Measurements from ENCODE around the gene SPTAN1. TPM values are rescaled to one million over a fixed set of nuclear protein-coding genes. Genes with fewer than 3 reads are reported as not detected.

The SPTAN1 gene
- 89.6 and 124 TPM in 2 replicates for total RNA-seq

DNA sequence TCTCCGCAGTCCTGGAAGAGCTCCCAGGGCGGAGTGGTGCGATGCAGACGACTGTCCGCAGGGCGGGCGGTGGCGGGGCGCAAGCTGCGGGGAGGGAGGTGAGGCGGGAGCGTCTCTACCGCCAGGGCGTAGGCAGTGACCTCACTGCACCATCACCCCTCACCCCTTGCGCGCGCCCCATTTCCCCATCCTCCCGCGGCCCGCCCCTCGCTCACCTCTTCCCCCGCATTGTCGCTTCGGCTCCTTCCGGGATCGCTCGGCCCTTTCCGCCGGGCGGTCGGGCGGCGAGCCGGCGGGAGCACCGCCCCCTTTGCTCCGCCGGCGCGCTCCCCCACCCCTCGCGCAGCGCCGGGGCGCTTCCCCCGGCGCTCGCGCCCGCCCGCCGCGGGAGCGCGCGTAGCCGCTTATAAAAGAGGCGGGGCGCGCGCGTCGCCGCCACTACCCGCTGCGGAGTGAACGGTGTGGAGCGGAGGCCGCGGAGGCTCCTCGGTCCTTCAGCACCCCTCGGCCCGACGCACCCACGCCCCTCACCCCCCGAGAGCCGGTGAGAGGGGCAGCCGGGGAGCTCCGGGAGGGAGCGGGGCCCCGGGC is at the start of gene SPTAN1:
TSS of gene SPTAN1 (plus strand) at position 435 of the 591 bp plus-strand sequence. CDS start 14,154 bp downstream, outside the sequence.

DNA sequence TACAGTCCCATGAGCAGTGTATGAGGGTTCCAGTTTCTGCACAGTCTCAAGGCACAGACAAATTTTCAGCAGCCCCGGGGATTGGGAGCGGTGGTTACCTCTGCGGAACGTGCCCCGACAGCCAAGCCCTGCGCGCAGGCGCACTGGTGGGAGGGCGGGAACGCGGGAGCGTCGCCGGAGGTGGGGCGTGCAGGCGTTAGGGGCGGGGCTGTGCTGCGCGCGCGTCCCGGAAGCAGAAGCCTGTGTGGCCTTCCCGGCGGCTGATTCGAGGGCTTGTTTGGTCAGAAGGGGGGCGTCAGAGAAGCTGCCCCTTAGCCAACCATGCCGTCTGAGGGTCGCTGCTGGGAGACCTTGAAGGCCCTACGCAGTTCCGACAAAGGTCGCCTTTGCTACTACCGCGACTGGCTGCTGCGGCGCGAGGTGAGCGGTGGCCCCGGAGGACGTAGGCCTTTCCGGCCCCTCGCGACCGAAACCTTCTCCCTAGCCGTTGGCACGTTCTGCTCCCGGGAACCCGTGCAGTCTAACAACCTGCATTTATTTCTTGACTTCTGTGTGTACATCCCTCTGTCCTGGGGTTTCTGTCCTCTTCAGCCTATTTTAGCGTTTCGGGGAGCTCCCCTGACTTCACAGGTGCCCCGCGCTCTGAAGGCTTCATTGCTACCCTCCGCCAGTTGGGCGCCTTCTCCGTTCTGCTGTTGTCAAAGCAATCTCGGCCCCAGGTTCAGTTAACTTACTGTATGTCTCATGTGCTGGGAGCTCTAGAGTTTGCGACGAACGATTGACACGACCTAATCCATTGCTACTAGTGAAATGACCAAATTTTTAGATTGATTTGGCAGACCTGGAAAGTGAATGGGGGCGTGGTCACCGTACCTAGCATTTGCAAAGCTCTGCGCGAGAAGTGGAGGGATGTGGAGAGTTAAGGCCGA is 47.6 kb upstream of the SPTAN1 start, which contains the start of gene GLE1:
TSS of gene GLE1 (plus strand) at position 235 of the 929 bp plus-strand sequence. CDS start at position 322, 87 bp downstream.

DNA sequence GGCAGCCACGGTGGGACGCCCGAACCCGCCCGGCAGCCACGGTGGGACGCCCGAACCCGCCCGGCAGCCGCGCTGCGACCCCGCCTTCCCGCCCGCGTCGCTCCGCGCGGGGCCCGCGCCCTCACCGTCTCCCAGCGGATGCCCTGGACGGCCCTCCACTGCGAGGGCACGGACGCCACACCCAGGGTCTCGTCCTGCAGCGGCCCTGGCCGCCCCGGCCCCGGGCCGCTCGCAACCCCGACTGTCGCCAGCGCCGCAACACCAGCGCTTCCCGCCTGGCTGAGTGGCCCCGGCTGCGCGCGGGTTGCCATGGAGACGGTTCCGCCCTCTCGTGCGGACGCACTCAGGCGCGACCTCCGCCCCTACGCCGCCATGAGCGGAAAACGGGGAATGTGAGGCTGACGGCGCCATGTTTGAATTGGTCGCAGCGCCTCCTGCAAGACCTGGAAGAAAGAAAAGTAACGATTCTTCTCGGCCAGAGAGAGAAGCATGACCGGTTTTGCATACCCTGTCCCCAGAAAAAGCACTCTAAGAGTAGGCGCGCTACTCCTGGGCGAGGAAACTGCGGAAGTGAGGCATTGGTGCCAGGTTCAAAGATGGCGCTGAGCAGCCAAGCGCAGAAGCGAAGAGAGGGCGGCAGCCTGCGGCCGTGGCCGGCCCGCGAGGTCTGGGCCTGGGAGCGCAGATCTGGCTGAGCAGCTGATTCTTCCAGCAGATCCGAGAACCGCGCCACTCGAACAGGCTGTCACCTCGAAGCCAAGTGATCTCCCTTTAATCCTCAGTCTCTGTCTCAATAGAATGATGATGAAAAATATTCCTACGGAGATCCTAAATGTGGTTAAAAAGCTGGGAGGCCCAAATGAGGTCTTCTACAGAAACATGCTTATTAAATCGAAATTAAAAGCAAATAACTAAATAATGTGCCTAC is 104.3 kb downstream of the SPTAN1 start, which contains the start of gene DYNC2I2:
TSS of gene DYNC2I2 (minus strand) at position 432 of the 928 bp plus-strand sequence. CDS start at position 311, 121 bp downstream.

Other genes with a start within 250 kb of the SPTAN1 start
- 15.0 and 22.2 TPM in 2 replicates for gene TRUB2, start 230.1 kb upstream of the SPTAN1 start, total RNA-seq
- gene COQ4, start 229.7 kb upstream of the SPTAN1 start, total RNA-seq = 37.6 and 50.8 TPM in 2 replicates
- gene SLC27A4, start 212.1 kb upstream of the SPTAN1 start, total RNA-seq = 32.6 and 38.4 TPM in 2 replicates
- gene URM1, start 181.2 kb upstream of the SPTAN1 start, total RNA-seq = 23.8 and 28.3 TPM in 2 replicates
- gene CERCAM, start 131.7 kb upstream of the SPTAN1 start, total RNA-seq = 29.6 and 69.9 TPM in 2 replicates
- 26.6 and 44.8 TPM in 2 replicates for gene ODF2, start 96.6 kb upstream of the SPTAN1 start, total RNA-seq
- 22.0 and 28.9 TPM in 2 replicates for gene GLE1, start 47.9 kb upstream of the SPTAN1 start, total RNA-seq
- 42.9 and 70.3 TPM in 2 replicates for gene DYNC2I2, start 104.3 kb downstream of the SPTAN1 start, total RNA-seq
- gene SET, start 136.6 kb downstream of the SPTAN1 start, total RNA-seq = 299 and 428 TPM in 2 replicates
- gene PKN3, start 149.9 kb downstream of the SPTAN1 start, total RNA-seq = 4.8 and 7.6 TPM in 2 replicates
- gene ZDHHC12, start 171.5 kb downstream of the SPTAN1 start, total RNA-seq = 93.0 and 161 TPM in 2 replicates
- gene ZER1, start 219.3 kb downstream of the SPTAN1 start, total RNA-seq = 26.0 and 26.9 TPM in 2 replicates
- gene TBC1D13, start 234.7 kb downstream of the SPTAN1 start, total RNA-seq = 7.0 and 15.4 TPM in 2 replicates